Measurements from ENCODE around the gene OR10H4. TPM values are rescaled to one million over a fixed set of nuclear protein-coding genes. Genes with fewer than 3 reads are reported as not detected.
"Not testable (repeated sequence)": the region's sequence is repeated elsewhere in the genome, so short reads cannot be mapped to it uniquely, and the experiment has no call there.

OR10H4 gene, protein sequence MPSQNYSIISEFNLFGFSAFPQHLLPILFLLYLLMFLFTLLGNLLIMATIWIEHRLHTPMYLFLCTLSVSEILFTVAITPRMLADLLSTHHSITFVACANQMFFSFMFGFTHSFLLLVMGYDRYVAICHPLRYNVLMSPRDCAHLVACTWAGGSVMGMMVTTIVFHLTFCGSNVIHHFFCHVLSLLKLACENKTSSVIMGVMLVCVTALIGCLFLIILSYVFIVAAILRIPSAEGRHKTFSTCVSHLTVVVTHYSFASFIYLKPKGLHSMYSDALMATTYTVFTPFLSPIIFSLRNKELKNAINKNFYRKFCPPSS
- total RNA-seq: not detected
- not detected for total RNA-seq (2013)

- TF ChIP-seq, protein P1, sequence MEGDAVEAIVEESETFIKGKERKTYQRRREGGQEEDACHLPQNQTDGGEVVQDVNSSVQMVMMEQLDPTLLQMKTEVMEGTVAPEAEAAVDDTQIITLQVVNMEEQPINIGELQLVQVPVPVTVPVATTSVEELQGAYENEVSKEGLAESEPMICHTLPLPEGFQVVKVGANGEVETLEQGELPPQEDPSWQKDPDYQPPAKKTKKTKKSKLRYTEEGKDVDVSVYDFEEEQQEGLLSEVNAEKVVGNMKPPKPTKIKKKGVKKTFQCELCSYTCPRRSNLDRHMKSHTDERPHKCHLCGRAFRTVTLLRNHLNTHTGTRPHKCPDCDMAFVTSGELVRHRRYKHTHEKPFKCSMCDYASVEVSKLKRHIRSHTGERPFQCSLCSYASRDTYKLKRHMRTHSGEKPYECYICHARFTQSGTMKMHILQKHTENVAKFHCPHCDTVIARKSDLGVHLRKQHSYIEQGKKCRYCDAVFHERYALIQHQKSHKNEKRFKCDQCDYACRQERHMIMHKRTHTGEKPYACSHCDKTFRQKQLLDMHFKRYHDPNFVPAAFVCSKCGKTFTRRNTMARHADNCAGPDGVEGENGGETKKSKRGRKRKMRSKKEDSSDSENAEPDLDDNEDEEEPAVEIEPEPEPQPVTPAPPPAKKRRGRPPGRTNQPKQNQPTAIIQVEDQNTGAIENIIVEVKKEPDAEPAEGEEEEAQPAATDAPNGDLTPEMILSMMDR (IDR thresholded peaks at IDR 0.05): no peak
- ATAC-seq (no peak), DNase-seq (no peak)
- Histone ChIP-seq H3K4me1 (ENCODE audit: control insufficient read depth, insufficient read depth, low read length) (no peaks in the 10 kb centered on the region), H3K4me3 (ENCODE audit: low read length) (no peak within 1 kb of the TSS), H3K36me3 (ENCODE audit: control insufficient read depth, insufficient read depth, low read length) (no peaks in the 10 kb centered on the region), H3K27me3 (ENCODE audit: control insufficient read depth, insufficient read depth, low read length) (peaks cover 8% of the 10 kb centered on the region), H3K27ac (ENCODE audit: low read length) (no peak within 1 kb of the TSS), H3K9me3 (ENCODE audit: control insufficient read depth, insufficient read depth, low read length) (peaks cover 4% of the 10 kb centered on the region)
- H3K9me3 Mint-ChIP-seq: peaks cover 7 to 11% of the 10 kb centered on the region in 2 donors
- intact Hi-C loops (cut with micrococcal nuclease): no loop called here
- H3K27ac Mint-ChIP-seq: no peak within 1 kb of the TSS
- no peaks in the 10 kb centered on the region for H3K36me3 Mint-ChIP-seq
- H3K27me3 Mint-ChIP-seq (ENCODE audit: low read depth in 2 of 2): peaks cover 24 to 69% of the 10 kb centered on the region in 2 donors
- H3K4me1 Mint-ChIP-seq: no peaks in the 10 kb centered on the region
- no peak within 1 kb of the TSS for H3K4me3 Mint-ChIP-seq
Measured at GRCh38 chr19:15948223-15949058, at the start of gene OR10H4. Gene OR10H4 (plus strand): TSS chr19:15949008. CDS start chr19:15949008, 0 bp downstream.

DNA sequence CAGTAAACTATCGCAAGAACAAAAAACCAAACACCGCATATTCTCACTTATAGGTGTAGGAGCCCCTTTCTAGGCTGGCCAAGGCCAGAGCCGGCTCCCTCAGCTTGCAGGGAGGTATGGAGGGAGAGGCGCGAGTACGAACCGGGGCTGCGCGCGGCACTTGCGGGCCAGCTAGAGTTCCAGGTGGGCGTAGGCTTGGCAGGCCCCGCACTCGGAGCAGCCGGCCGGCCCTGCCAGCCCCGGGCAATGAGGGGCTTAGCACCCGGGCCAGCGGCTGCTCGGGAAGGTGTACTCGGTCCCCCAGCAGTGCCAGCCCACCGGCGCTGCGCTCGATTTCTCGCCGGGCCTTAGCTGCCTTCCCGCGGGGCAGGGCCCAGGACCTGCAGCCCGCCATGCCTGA lies 49.2 kb upstream of the OR10H4 start:
- H3K9me3 Mint-ChIP-seq; H3K27ac Mint-ChIP-seq; H3K9me3 ChIP-seq (ENCODE audit: control insufficient read depth, insufficient read depth, low read length); DNase-seq; intact Hi-C loops (cut with micrococcal nuclease); H3K36me3 Mint-ChIP-seq; ATAC-seq; H3K36me3 ChIP-seq (ENCODE audit: control insufficient read depth, insufficient read depth, low read length); H3K4me3 ChIP-seq (ENCODE audit: low read length); H3K4me3 Mint-ChIP-seq; H3K27ac ChIP-seq (ENCODE audit: low read length); H3K4me1 ChIP-seq (ENCODE audit: control insufficient read depth, insufficient read depth, low read length); H3K27me3 ChIP-seq (ENCODE audit: control insufficient read depth, insufficient read depth, low read length); H3K4me1 Mint-ChIP-seq: not testable (repeated sequence)
- H3K27me3 Mint-ChIP-seq (ENCODE audit: low read depth in 2 of 2): peaks cover 10 to 38% of the 10 kb centered on the region in 2 donors
- 25% methylated on average over 28 of the region's 30 CpGs for WGBS (ENCODE audit: insufficient coverage)

- H3K27ac ChIP-seq (ENCODE audit: low read length); H3K9me3 Mint-ChIP-seq; ATAC-seq; DNase-seq; H3K9me3 ChIP-seq (ENCODE audit: control insufficient read depth, insufficient read depth, low read length); H3K4me1 Mint-ChIP-seq; H3K4me1 ChIP-seq (ENCODE audit: control insufficient read depth, insufficient read depth, low read length); H3K4me3 Mint-ChIP-seq; intact Hi-C loops (cut with micrococcal nuclease); H3K36me3 Mint-ChIP-seq; H3K4me3 ChIP-seq (ENCODE audit: low read length); H3K27ac Mint-ChIP-seq; H3K27me3 ChIP-seq (ENCODE audit: control insufficient read depth, insufficient read depth, low read length); H3K36me3 ChIP-seq (ENCODE audit: control insufficient read depth, insufficient read depth, low read length): not testable (repeated sequence)
- H3K27me3 Mint-ChIP-seq (ENCODE audit: low read depth in 2 of 2): peaks cover 15 to 43% of the 10 kb centered on the region in 2 donors
- 6% methylated on average over 6 of the region's 15 CpGs for WGBS (ENCODE audit: insufficient coverage)
Measured at GRCh38 chr19:15900032-15900431, 48.8 kb upstream of the OR10H4 start.

- Histone ChIP-seq H3K27ac (ENCODE audit: low read length) (no peak overlapping the region), H3K36me3 (ENCODE audit: control insufficient read depth, insufficient read depth, low read length) (no peaks in the 10 kb centered on the region), H3K9me3 (ENCODE audit: control insufficient read depth, insufficient read depth, low read length) (no peaks in the 10 kb centered on the region), H3K4me1 (ENCODE audit: control insufficient read depth, insufficient read depth, low read length) (no peaks in the 10 kb centered on the region), H3K4me3 (ENCODE audit: low read length) (no peak overlapping the region), H3K27me3 (ENCODE audit: control insufficient read depth, insufficient read depth, low read length) (peaks cover 4% of the 10 kb centered on the region)
- WGBS (ENCODE audit: insufficient coverage): 58% methylated on average over 9 of the region's 11 CpGs
- H3K36me3 Mint-ChIP-seq: no peaks in the 10 kb centered on the region
- H3K4me1 Mint-ChIP-seq: no peaks in the 10 kb centered on the region
- TF ChIP-seq, protein P1 (IDR thresholded peaks at IDR 0.05): no peak
- H3K9me3 Mint-ChIP-seq: no peaks in the 10 kb centered on the region
- no peak overlapping the region for H3K27ac Mint-ChIP-seq
- ATAC-seq (no peak), DNase-seq (no peak)
- intact Hi-C loops (cut with micrococcal nuclease): no loop called here
- H3K4me3 Mint-ChIP-seq: no peak overlapping the region
- H3K27me3 Mint-ChIP-seq (ENCODE audit: low read depth in 2 of 2): peaks cover 16 to 47% of the 10 kb centered on the region in 2 donors
Measured at GRCh38 chr19:15900504-15900903, 48.3 kb upstream of the OR10H4 start.

Measured in natural killer cell (primary cell).